MCF 10A (cell line): ENCODE data around the gene LCA5. TPM values are rescaled to one million over a fixed set of nuclear protein-coding genes. Genes with fewer than 3 reads are reported as not detected.
"Not testable (repeated sequence)": the region's sequence is repeated elsewhere in the genome, so short reads cannot be mapped to it uniquely, and the experiment has no call there.

Source experiments
- Bru-seq: library from RNA; stranded (reverse); fragments of 400-500 nt; gene quantifications from one replicate; lab custom pipeline; 2021; lab: Mats Ljungman, UMichigan
- BruChase-seq, 2 experiments: library from RNA; stranded (reverse); fragments of 400-500 nt; gene quantifications; one replicate each; lab custom pipeline; 2021; lab: Mats Ljungman, UMichigan
- BruUV-seq: library from RNA; stranded (reverse); fragments of 400-500 nt; replicated peaks from 2 replicates; lab custom pipeline; 2021; lab: Mats Ljungman, UMichigan
- CTCF ChIA-PET: fragments of 300-600 bp; sonication (Branson Sonifier 250); formaldehyde crosslinking; extraction: SDS; loops from one replicate; lab custom pipeline; 2021; ENCODE audit warnings: antibody characterized with exemption, inconsistent platforms; lab: Yijun Ruan, JAX
- POLR2A ChIA-PET: fragments of 300-600, 350-650 bp; sonication (Branson Sonifier 250); formaldehyde crosslinking; extraction: SDS; loops from one replicate; lab custom pipeline; 2020; ENCODE audit warnings: antibody characterized with exemption, inconsistent platforms; lab: Yijun Ruan, JAX
- DNase-seq: peaks from one replicate; pipeline ENCODE4 v3.0.0-alpha.2; 2018; ENCODE audit not compliant: unreplicated experiment
- H3K27ac Mint-ChIP-seq: one replicate; pipeline ENCODE4 v1.8.0; 2022; ENCODE audit warnings: mild to moderate bottlenecking, low read depth, mixed read lengths; ENCODE audit not compliant: unreplicated experiment
- H3K27me3 Mint-ChIP-seq: one replicate; pipeline ENCODE4 v1.8.0; 2022; ENCODE audit warnings: mixed read lengths; ENCODE audit not compliant: insufficient read depth, unreplicated experiment
- H3K36me3 Mint-ChIP-seq: one replicate; pipeline ENCODE4 v1.8.0; 2022; ENCODE audit warnings: mild to moderate bottlenecking, moderate library complexity, mixed read lengths; ENCODE audit not compliant: insufficient read depth, unreplicated experiment
- H3K4me1 Mint-ChIP-seq: one replicate; pipeline ENCODE4 v1.8.0; 2022; ENCODE audit warnings: mixed read lengths; ENCODE audit not compliant: insufficient read depth, unreplicated experiment
- H3K4me3 Mint-ChIP-seq: one replicate; pipeline ENCODE4 v1.8.0; 2022; ENCODE audit warnings: mild to moderate bottlenecking, moderate library complexity, mixed read lengths; ENCODE audit not compliant: unreplicated experiment
- H3K9me3 Mint-ChIP-seq: one replicate; pipeline ENCODE4 v1.8.0; 2022; ENCODE audit warnings: mixed read lengths; ENCODE audit not compliant: unreplicated experiment
- intact Hi-C: fragments of 100-400 bp; cut with micrococcal nuclease; formaldehyde crosslinking; loops from 2 replicates; pipeline ENCODE4 v1.14.1; 2022
- long read RNA-seq: library from polyadenylated mRNA; stranded (forward); transcript quantifications from one replicate; pipeline ENCODE4 v2.0.0, GENCODE V29; 2022
- total RNA-seq: library from RNA; stranded (reverse); gene quantifications from 2 replicates; pipeline ENCODE4 v1.2.3, GENCODE V29; 2022
- TF ChIP-seq, protein P1 (sequence below): fragments of 200-600 bp; IDR thresholded peaks from one replicate; pipeline ENCODE4 v1.8.0; 2022; ENCODE audit warnings: antibody characterized with exemption, mild to moderate bottlenecking; ENCODE audit not compliant: unreplicated experiment

The LCA5 gene
- total RNA-seq (4.5 TPM in 2 replicates), Bru-seq, nascent RNA (percentile 61 among the genes with signal in this experiment), BruChase-seq, experiment 1, labeled RNA remaining after a 6-hour chase (percentile 55 among the genes with signal in this experiment), BruChase-seq, experiment 2, labeled RNA remaining after a 2-hour chase (percentile 62 among the genes with signal in this experiment)
- long read RNA-seq, full-length matches to known transcripts = 3 of 6 reads
- long read RNA-seq, partial matches to known transcripts = 1 of 6 reads
- long read RNA-seq, other reads (novel, unspliced or antisense) = 2 of 6 reads

DNA sequence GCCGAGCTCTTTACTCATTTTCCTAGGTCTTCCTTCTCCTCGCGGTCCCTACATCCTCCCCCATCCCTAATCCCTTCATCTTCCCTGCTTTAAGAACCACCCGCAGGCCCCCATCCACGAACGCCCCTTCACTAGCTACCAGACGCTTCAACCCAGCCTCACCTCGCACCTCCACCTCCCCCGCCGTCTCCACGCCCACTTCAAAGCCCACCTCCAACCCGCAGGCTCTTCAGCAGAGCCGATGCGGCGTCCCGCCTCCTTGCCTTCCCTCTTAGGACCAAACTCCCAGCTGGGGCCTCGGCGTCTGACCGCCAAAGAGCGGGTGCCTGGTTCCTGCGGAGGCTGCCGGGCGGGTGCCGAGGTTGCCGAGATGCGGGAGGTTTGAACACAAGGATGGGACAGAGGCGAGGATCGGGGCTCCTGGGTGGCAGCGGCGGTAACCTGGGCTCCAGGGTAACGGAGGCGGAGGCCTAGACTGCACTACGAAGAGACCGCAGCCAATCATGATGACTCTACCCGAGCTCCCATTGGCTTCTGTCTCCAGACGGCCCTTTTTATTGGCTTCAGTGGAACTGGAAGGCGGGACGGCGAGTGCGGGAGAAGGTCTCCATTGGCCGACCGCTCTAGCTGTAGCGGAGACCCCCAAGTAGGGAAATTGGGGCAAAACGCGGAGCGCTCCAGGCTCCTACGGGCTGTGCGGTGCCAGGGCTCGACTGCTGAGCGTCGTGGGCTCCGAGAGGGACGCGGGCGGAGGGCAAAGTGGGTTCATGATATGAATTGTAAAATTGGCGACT is at the start of gene LCA5:
Gene LCA5 (minus strand): TSS at position 477 of the 794 bp plus-strand sequence. CDS start 18,536 bp downstream, outside the sequence.
- intact Hi-C loops = loop anchor here (1.0 to 5.0 kb wide), 4 partner anchors 277 to 670 kb away; partner anchors contain the start of genes HMGN3, IRAK1BP1 and PHIP
- TF ChIP-seq, protein P1, sequence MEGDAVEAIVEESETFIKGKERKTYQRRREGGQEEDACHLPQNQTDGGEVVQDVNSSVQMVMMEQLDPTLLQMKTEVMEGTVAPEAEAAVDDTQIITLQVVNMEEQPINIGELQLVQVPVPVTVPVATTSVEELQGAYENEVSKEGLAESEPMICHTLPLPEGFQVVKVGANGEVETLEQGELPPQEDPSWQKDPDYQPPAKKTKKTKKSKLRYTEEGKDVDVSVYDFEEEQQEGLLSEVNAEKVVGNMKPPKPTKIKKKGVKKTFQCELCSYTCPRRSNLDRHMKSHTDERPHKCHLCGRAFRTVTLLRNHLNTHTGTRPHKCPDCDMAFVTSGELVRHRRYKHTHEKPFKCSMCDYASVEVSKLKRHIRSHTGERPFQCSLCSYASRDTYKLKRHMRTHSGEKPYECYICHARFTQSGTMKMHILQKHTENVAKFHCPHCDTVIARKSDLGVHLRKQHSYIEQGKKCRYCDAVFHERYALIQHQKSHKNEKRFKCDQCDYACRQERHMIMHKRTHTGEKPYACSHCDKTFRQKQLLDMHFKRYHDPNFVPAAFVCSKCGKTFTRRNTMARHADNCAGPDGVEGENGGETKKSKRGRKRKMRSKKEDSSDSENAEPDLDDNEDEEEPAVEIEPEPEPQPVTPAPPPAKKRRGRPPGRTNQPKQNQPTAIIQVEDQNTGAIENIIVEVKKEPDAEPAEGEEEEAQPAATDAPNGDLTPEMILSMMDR = no peak
- Mint-ChIP-seq H3K27ac (no peak within 1 kb of the TSS), H3K4me3 (no peak within 1 kb of the TSS), H3K9me3 (no peaks in the 10 kb centered on the region), H3K36me3 (peaks cover 7% of the 10 kb centered on the region), H3K4me1 (peaks cover 8% of the 10 kb centered on the region), H3K27me3 (no peaks in the 10 kb centered on the region)
- BruUV-seq = no TSS peak
- POLR2A ChIA-PET = interaction anchor here (0.6 to 5.9 kb wide), 43 partner anchors 7 to 1894 kb away, joined by 3 to 111 read pairs (median 4); partner anchors contain the start of genes PHIP and SH3BGRL2
- CTCF ChIA-PET = interaction anchor here (0.6 to 4.0 kb wide), 6 partner anchors 8 to 461 kb away, joined by 3 to 15 read pairs (median 4); no protein-coding TSS in a partner anchor
- peak; percentile 99 for DNase-seq

GRCh38 chr6:79586548-79586947 is 49.3 kb upstream of the LCA5 start:
- H3K9me3 Mint-ChIP-seq = no peaks in the 10 kb centered on the region
- no TSS peak for BruUV-seq
- TF ChIP-seq, protein P1 = peak; percentile 25
- H3K4me1 Mint-ChIP-seq = no peaks in the 10 kb centered on the region
- peak; percentile 60 for DNase-seq
- no peaks in the 10 kb centered on the region for H3K27me3 Mint-ChIP-seq
- intact Hi-C loops = no loop called here
- ChIA-PET POLR2A (no interaction called here), CTCF (no interaction called here)
- no peak overlapping the region for H3K4me3 Mint-ChIP-seq
- no peak overlapping the region for H3K27ac Mint-ChIP-seq
- H3K36me3 Mint-ChIP-seq = no peaks in the 10 kb centered on the region

DNA sequence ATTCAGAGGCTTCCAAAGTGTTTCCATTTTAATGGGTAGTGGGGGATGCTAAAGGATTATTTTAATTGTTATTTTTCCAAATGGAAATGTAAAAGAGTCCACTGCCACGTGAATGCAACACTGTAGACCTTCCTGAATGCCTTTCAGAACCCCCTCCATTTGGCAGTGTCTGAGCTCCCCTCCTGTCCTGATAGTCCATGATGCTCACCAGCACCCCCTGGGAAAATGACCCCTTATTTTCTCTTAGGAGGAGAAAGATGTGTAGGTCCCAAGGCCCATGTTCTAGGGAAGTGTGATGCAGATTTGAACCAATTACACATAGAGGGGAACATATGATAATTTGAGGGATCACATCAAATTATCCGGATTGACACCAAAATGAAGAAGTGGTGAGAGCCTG is 47.1 kb upstream of the LCA5 start:
- Mint-ChIP-seq H3K27ac (no peak overlapping the region), H3K27me3 (no peaks in the 10 kb centered on the region), H3K4me3 (no peak overlapping the region), H3K36me3 (peaks cover 4% of the 10 kb centered on the region), H3K4me1 (no peaks in the 10 kb centered on the region), H3K9me3 (peaks cover 9% of the 10 kb centered on the region)
- POLR2A ChIA-PET = no interaction called here
- CTCF ChIA-PET = interaction anchor here (0.9 kb wide), 1 partner anchor 14 kb away, joined by 3 read pairs; no protein-coding TSS in a partner anchor
- TF ChIP-seq, protein P1 = no peak
- intact Hi-C loops = no loop called here
- BruUV-seq = no TSS peak
- no peak for DNase-seq

GRCh38 chr6:79577926-79578325 is 40.7 kb upstream of the LCA5 start:
- intact Hi-C loops = loop anchor here (10.0 kb wide), 1 partner anchor 517 kb away; no protein-coding TSS in a partner anchor
- H3K4me1 Mint-ChIP-seq, BruUV-seq, H3K4me3 Mint-ChIP-seq, H3K36me3 Mint-ChIP-seq, DNase-seq, H3K27ac Mint-ChIP-seq, H3K27me3 Mint-ChIP-seq: not testable (repeated sequence)
- ChIA-PET POLR2A (interaction anchor here (0.6 to 0.7 kb wide), 2 partner anchors 12 to 129 kb away, joined by 3 read pairs; no protein-coding TSS in a partner anchor), CTCF (interaction anchor here (0.6 to 2.4 kb wide), 4 partner anchors 41 to 200 kb away, joined by 3 to 8 read pairs (median 4); no protein-coding TSS in a partner anchor)
- H3K9me3 Mint-ChIP-seq = peaks cover 16% of the 10 kb centered on the region
